SJCRH30 (cell line): ENCODE measurements around the gene ZNF268. TPM values are rescaled to one million over a fixed set of nuclear protein-coding genes. Genes with fewer than 3 reads are reported as not detected.

Experiments used
- DNase-seq, 2 experiments: peaks; one replicate each; pipeline ENCODE4 v3.0.0-alpha.2; 2015 to 2020
- H3K27ac ChIP-seq: fragments of 250-450 bp; sonication (Bioruptor Pico); 2 replicates; pipeline ENCODE4 v1.5.1; 2020; ENCODE audit warnings: mild to moderate bottlenecking, moderate library complexity
- H3K27me3 ChIP-seq: fragments of 250-450 bp; sonication (Bioruptor Pico); 2 replicates; pipeline ENCODE4 v1.5.1; 2020; ENCODE audit warnings: mild to moderate bottlenecking, moderate library complexity
- H3K36me3 ChIP-seq: fragments of 250-450 bp; sonication (Bioruptor Pico); 2 replicates; pipeline ENCODE4 v1.5.1; 2020; ENCODE audit warnings: mild to moderate bottlenecking, moderate library complexity
- H3K4me1 ChIP-seq: fragments of 250-450 bp; sonication (Bioruptor Pico); 2 replicates; pipeline ENCODE4 v1.5.1; 2020; ENCODE audit warnings: mild to moderate bottlenecking, moderate library complexity
- H3K4me3 ChIP-seq: fragments of 250-450 bp; sonication (Bioruptor Pico); 2 replicates; pipeline ENCODE4 v1.5.1; 2020; ENCODE audit warnings: mild to moderate bottlenecking, moderate library complexity
- H3K9me3 ChIP-seq: fragments of 250-450 bp; sonication (Bioruptor Pico); replicated peaks from 2 replicates; pipeline ENCODE4 v1.5.1; 2020; ENCODE audit warnings: mild to moderate bottlenecking, moderate library complexity
- total RNA-seq: library from RNA; depleted of rRNA; stranded (reverse); fragments of >200 nt; shearing (Covaris generic); gene quantifications from 2 replicates; pipeline ENCODE4 v1.2.3, GENCODE V29; 2014

ZNF268 gene
- total RNA-seq, 1 experiment from 2014 or later, result 8.3 TPM

GRCh38 chr12:133206390-133206789 lies 25.1 kb downstream of the ZNF268 start:
- Histone ChIP-seq H3K4me3 (no peak overlapping the region), H3K4me1 (no peaks in the 10 kb centered on the region), H3K36me3 (peaks cover 21% of the 10 kb centered on the region), H3K9me3 (peaks cover 43% of the 10 kb centered on the region), H3K27ac (no peak overlapping the region), H3K27me3 (no peaks in the 10 kb centered on the region)
- DNase-seq, result no peak

GRCh38 chr12:133215724-133216123 lies 34.4 kb downstream of the ZNF268 start:
- H3K27me3 ChIP-seq, result no peaks in the 10 kb centered on the region
- H3K9me3 ChIP-seq, result no peaks in the 10 kb centered on the region

GRCh38 chr12:133217219-133217618 lies 35.9 kb downstream of the ZNF268 start:
- Histone ChIP-seq H3K4me1 (no peaks in the 10 kb centered on the region), H3K27me3 (no peaks in the 10 kb centered on the region), H3K27ac (no peak overlapping the region), H3K4me3 (no peak overlapping the region), H3K9me3 (no peaks in the 10 kb centered on the region), H3K36me3 (no peaks in the 10 kb centered on the region)
- no peak for DNase-seq

More at GRCh38 chr12:133215724-133216123, 34.4 kb downstream of the ZNF268 start:
- H3K4me1 ChIP-seq, result no peaks in the 10 kb centered on the region
- DNase-seq, result no peak
- H3K4me3 ChIP-seq, result no peak overlapping the region
- H3K27ac ChIP-seq, result no peak overlapping the region
- no peaks in the 10 kb centered on the region for H3K36me3 ChIP-seq

GRCh38 chr12:133220521-133220920 lies 39.2 kb downstream of the ZNF268 start:
- no peak for DNase-seq
- no peaks in the 10 kb centered on the region for H3K9me3 ChIP-seq

GRCh38 chr12:133221241-133221640 lies 39.9 kb downstream of the ZNF268 start:
- H3K4me3 ChIP-seq, result no peak overlapping the region
- no peaks in the 10 kb centered on the region for H3K4me1 ChIP-seq
- no peaks in the 10 kb centered on the region for H3K27me3 ChIP-seq
- no peaks in the 10 kb centered on the region for H3K9me3 ChIP-seq
- no peak overlapping the region for H3K27ac ChIP-seq
- H3K36me3 ChIP-seq, result no peaks in the 10 kb centered on the region
- DNase-seq, result no peak

More at GRCh38 chr12:133220521-133220920, 39.2 kb downstream of the ZNF268 start:
- Histone ChIP-seq H3K4me3 (no peak overlapping the region), H3K4me1 (no peaks in the 10 kb centered on the region), H3K27ac (no peak overlapping the region), H3K27me3 (no peaks in the 10 kb centered on the region), H3K36me3 (no peaks in the 10 kb centered on the region)

GRCh38 chr12:133222211-133222610 lies 40.9 kb downstream of the ZNF268 start:
- Histone ChIP-seq H3K9me3 (no peaks in the 10 kb centered on the region), H3K27me3 (no peaks in the 10 kb centered on the region), H3K4me3 (no peak overlapping the region), H3K36me3 (no peaks in the 10 kb centered on the region), H3K4me1 (no peaks in the 10 kb centered on the region), H3K27ac (no peak overlapping the region)
- DNase-seq, result no peak

GRCh38 chr12:133225527-133225926 lies 44.2 kb downstream of the ZNF268 start:
- Histone ChIP-seq H3K4me1 (no peaks in the 10 kb centered on the region), H3K9me3 (no peaks in the 10 kb centered on the region), H3K27me3 (no peaks in the 10 kb centered on the region), H3K4me3 (no peak overlapping the region), H3K36me3 (no peaks in the 10 kb centered on the region), H3K27ac (no peak overlapping the region)
- no peak for DNase-seq

- Histone ChIP-seq H3K27ac (no peak overlapping the region), H3K4me1 (no peaks in the 10 kb centered on the region), H3K4me3 (no peak overlapping the region), H3K36me3 (no peaks in the 10 kb centered on the region), H3K9me3 (no peaks in the 10 kb centered on the region), H3K27me3 (no peaks in the 10 kb centered on the region)
- no peak for DNase-seq
These were observed 45.4 kb downstream of the ZNF268 start for GRCh38 chr12:133226690-133227089.

- H3K27ac ChIP-seq, result no peak overlapping the region
- H3K36me3 ChIP-seq, result no peaks in the 10 kb centered on the region
- H3K4me3 ChIP-seq, result no peak overlapping the region
- H3K9me3 ChIP-seq, result no peaks in the 10 kb centered on the region
- no peak for DNase-seq
- no peaks in the 10 kb centered on the region for H3K27me3 ChIP-seq
- no peaks in the 10 kb centered on the region for H3K4me1 ChIP-seq
These were observed 46.1 kb downstream of the ZNF268 start for GRCh38 chr12:133227281-133227852.

GRCh38 chr12:133231001-133231400 lies 49.7 kb downstream of the ZNF268 start:
- no peak for DNase-seq
- Histone ChIP-seq H3K27me3 (no peaks in the 10 kb centered on the region), H3K27ac (no peak overlapping the region), H3K36me3 (no peaks in the 10 kb centered on the region), H3K4me1 (no peaks in the 10 kb centered on the region), H3K4me3 (no peak overlapping the region), H3K9me3 (no peaks in the 10 kb centered on the region)

GRCh38 chr12:133233006-133233405 lies 51.7 kb downstream of the ZNF268 start:
- Histone ChIP-seq H3K36me3 (no peaks in the 10 kb centered on the region), H3K4me1 (no peaks in the 10 kb centered on the region), H3K27ac (no peak overlapping the region), H3K27me3 (no peaks in the 10 kb centered on the region), H3K4me3 (no peak overlapping the region), H3K9me3 (no peaks in the 10 kb centered on the region)
- no peak for DNase-seq

- DNase-seq, result no peak
- Histone ChIP-seq H3K9me3 (no peaks in the 10 kb centered on the region), H3K36me3 (no peaks in the 10 kb centered on the region), H3K4me1 (no peaks in the 10 kb centered on the region), H3K27me3 (no peaks in the 10 kb centered on the region), H3K27ac (no peak overlapping the region), H3K4me3 (no peak overlapping the region)
These were observed 52.8 kb downstream of the ZNF268 start for GRCh38 chr12:133233993-133234564.

- Histone ChIP-seq H3K9me3 (no peaks in the 10 kb centered on the region), H3K4me1 (no peaks in the 10 kb centered on the region), H3K4me3 (no peak overlapping the region), H3K27me3 (no peaks in the 10 kb centered on the region), H3K27ac (no peak overlapping the region), H3K36me3 (no peaks in the 10 kb centered on the region)
- DNase-seq, result no peak
These were observed 53.7 kb downstream of the ZNF268 start for GRCh38 chr12:133234971-133235370.

GRCh38 chr12:133235401-133236112 lies 54.3 kb downstream of the ZNF268 start, which contains the start of gene ANHX:
Gene ANHX, minus strand, starts transcription at chr12:133235877. Its CDS starts 1,521 bp downstream, at chr12:133234356.
- no peak for DNase-seq
- Histone ChIP-seq H3K9me3 (no peaks in the 10 kb centered on the region), H3K4me1 (no peaks in the 10 kb centered on the region), H3K36me3 (no peaks in the 10 kb centered on the region), H3K27me3 (no peaks in the 10 kb centered on the region), H3K27ac (no peak within 1 kb of the TSS), H3K4me3 (no peak within 1 kb of the TSS)

GRCh38 chr12:133236144-133236543 lies 54.8 kb downstream of the ZNF268 start:
- no peak for DNase-seq
- Histone ChIP-seq H3K36me3 (no peaks in the 10 kb centered on the region), H3K27me3 (no peaks in the 10 kb centered on the region), H3K4me3 (no peak overlapping the region), H3K9me3 (no peaks in the 10 kb centered on the region), H3K27ac (no peak overlapping the region), H3K4me1 (no peaks in the 10 kb centered on the region)
